Neuronal stem cell (in vitro differentiated cells): ENCODE results near the gene METAP1.

Experiments used
- DNase-seq: peaks from one replicate; pipeline ENCODE4 v3.0.0-alpha.2; 2013; ENCODE audit warnings: low spot score
- H2AFZ ChIP-seq: one replicate; pipeline ENCODE4 v1.6.1; 2013; ENCODE audit warnings: mild to moderate bottlenecking, low read length, inconsistent platforms
- H2AK5ac ChIP-seq: 2 replicates; pipeline ENCODE4 v1.6.1; 2013; ENCODE audit warnings: low read depth, mild to moderate bottlenecking, inconsistent platforms, low read length, moderate library complexity, mixed read lengths
- H2BK120ac ChIP-seq: 2 replicates; pipeline ENCODE4 v1.6.1; 2013; ENCODE audit warnings: low read depth, mild to moderate bottlenecking, inconsistent platforms, low read length, moderate library complexity, mixed read lengths
- H2BK12ac ChIP-seq: one replicate; pipeline ENCODE4 v1.6.1; 2013; ENCODE audit warnings: low read length, inconsistent platforms
- H2BK15ac ChIP-seq: 2 replicates; pipeline ENCODE4 v1.6.1; 2013; ENCODE audit warnings: mild to moderate bottlenecking, low read length, inconsistent platforms, mixed read lengths
- H2BK5ac ChIP-seq: one replicate; pipeline ENCODE4 v1.6.1; 2013; ENCODE audit warnings: inconsistent platforms, mild to moderate bottlenecking, low read length, moderate library complexity
- H3K14ac ChIP-seq: one replicate; pipeline ENCODE4 v1.6.1; 2013; ENCODE audit warnings: low read length, inconsistent platforms
- H3K18ac ChIP-seq: 2 replicates; pipeline ENCODE4 v1.6.1; 2013; ENCODE audit warnings: low read length, inconsistent platforms
- H3K23ac ChIP-seq: 2 replicates; pipeline ENCODE4 v1.6.1; 2013; ENCODE audit warnings: low read depth, mild to moderate bottlenecking, mixed read lengths, low read length, inconsistent platforms; ENCODE audit not compliant: poor library complexity
- H3K27ac ChIP-seq: replicated peaks from 3 replicates; pipeline ENCODE4 v1.5.1; 2013; ENCODE audit warnings: low read length, inconsistent platforms
- H3K27me3 ChIP-seq, 3 experiments: 2 replicates each; pipeline ENCODE4 v1.6.1; 2013; ENCODE audit warnings: low read length in 3 of 3, mild to moderate bottlenecking in 2 of 3, inconsistent platforms in 1 of 3, low read depth in 1 of 3, mixed read lengths in 1 of 3, moderate library complexity in 1 of 3; ENCODE audit not compliant: control insufficient read depth in 3 of 3, insufficient read depth in 3 of 3
- H3K36me3 ChIP-seq, 2 donors: replicated peaks in 1 of 2; 2 replicates each; pipeline ENCODE4 v1.6.1; 2013; ENCODE audit warnings: low read length in 2 of 2; ENCODE audit not compliant: control insufficient read depth in 2 of 2, insufficient read depth in 2 of 2
- H3K4ac ChIP-seq: 2 replicates; pipeline ENCODE4 v1.6.1; 2013; ENCODE audit warnings: inconsistent platforms, mild to moderate bottlenecking, low read length, moderate library complexity
- H3K4me1 ChIP-seq, 2 donors: 1 replicate in 1 of 2; 2 replicates in 1 of 2; pipeline ENCODE4 v1.6.1; 2013; ENCODE audit warnings: low read length in 2 of 2, low read depth in 1 of 2; ENCODE audit not compliant: control insufficient read depth in 2 of 2, insufficient read depth in 1 of 2
- H3K4me2 ChIP-seq: one replicate; pipeline ENCODE4 v1.6.1; 2013; ENCODE audit warnings: mild to moderate bottlenecking, low read length, inconsistent platforms; ENCODE audit not compliant: insufficient read depth, poor library complexity, severe bottlenecking
- H3K4me3 ChIP-seq, 2 donors: 2 replicates each; pipeline ENCODE4 v1.5.1; 2013; ENCODE audit warnings: low read length in 2 of 2, mild to moderate bottlenecking in 2 of 2, inconsistent platforms in 1 of 2, moderate library complexity in 1 of 2
- H3K79me1 ChIP-seq: one replicate; pipeline ENCODE4 v1.6.1; 2013; ENCODE audit warnings: low read depth, mild to moderate bottlenecking, inconsistent platforms, low read length, moderate library complexity
- H3K9ac ChIP-seq: one replicate; pipeline ENCODE4 v1.6.1; 2013; ENCODE audit warnings: mild to moderate bottlenecking, low read depth, low read length, inconsistent platforms; ENCODE audit not compliant: poor library complexity
- H3K9me3 ChIP-seq, 2 donors: replicated peaks in 1 of 2; 2 replicates each; pipeline versions ENCODE3 to v1.6.1; 2013; ENCODE audit warnings: low read length in 2 of 2, mild to moderate bottlenecking in 2 of 2, inconsistent platforms in 1 of 2, low read depth in 1 of 2, mixed read lengths in 1 of 2, moderate library complexity in 1 of 2; ENCODE audit not compliant: control insufficient read depth in 2 of 2, insufficient read depth in 1 of 2
- H4K8ac ChIP-seq: one replicate; pipeline ENCODE4 v1.6.1; 2013; ENCODE audit warnings: low read depth, mild to moderate bottlenecking, inconsistent platforms, low read length, moderate library complexity
- H4K91ac ChIP-seq: one replicate; pipeline ENCODE4 v1.6.1; 2013; ENCODE audit warnings: low read length, low read depth, mild to moderate bottlenecking, inconsistent platforms; ENCODE audit not compliant: poor library complexity
- WGBS, 2 donors: extraction: QIAGEN DNeasy Blood & Tissue Kit; methylation state at CpG; one replicate each; pipeline ENCODE4 v1.1.7; 2013; ENCODE audit warnings: missing lambda C conversion rate in 2 of 2, mixed read lengths in 1 of 2; ENCODE audit not compliant: insufficient read length in 2 of 2, insufficient replicate concordance in 1 of 2; ENCODE audit errors: extremely low coverage in 2 of 2; 5-methylcytosine and 5-hydroxymethylcytosine counted together

METAP1 gene

DNA sequence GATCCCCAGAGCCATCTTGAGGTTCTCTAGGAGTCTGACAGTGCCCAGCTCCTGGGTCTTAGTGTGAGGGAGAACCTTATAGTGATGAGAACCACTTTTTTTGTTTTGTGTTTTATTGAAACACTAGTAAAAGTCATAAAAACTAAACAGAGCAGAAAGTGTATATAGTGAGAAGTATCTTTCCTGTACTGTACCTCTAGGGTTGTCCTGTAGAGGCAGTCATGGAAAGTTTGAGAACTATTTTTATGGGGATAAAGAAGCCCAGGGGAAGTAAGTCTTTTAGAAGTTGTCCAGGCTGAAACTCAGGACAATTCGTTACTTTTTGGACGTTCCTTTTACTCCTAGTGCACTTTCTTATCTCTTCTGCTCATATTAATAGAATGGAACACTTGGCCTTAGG, 52.2 kb downstream of the METAP1 start:
- H3K4me2 ChIP-seq, result no peak overlapping the region
- no peaks in the 10 kb centered on the region for H3K4me1 ChIP-seq
- H3K23ac ChIP-seq, result no peak overlapping the region
- no peak overlapping the region for H3K9ac ChIP-seq
- H2BK5ac ChIP-seq, result no peak overlapping the region
- H3K14ac ChIP-seq, result no peak overlapping the region
- no peak overlapping the region for H2AK5ac ChIP-seq
- no peak overlapping the region for H2BK12ac ChIP-seq
- no peaks in the 10 kb centered on the region for H3K79me1 ChIP-seq
- H3K36me3 ChIP-seq, result peaks cover 19 to 91% of the 10 kb centered on the region in 2 donors
- no peak overlapping the region for H2BK15ac ChIP-seq
- DNase-seq, result no peak
- H2AFZ ChIP-seq, result no peak overlapping the region
- no peak overlapping the region for H4K8ac ChIP-seq
- H2BK120ac ChIP-seq, result no peak overlapping the region
- H4K91ac ChIP-seq, result no peak overlapping the region
- no peak overlapping the region for H3K27ac ChIP-seq
- H3K4me3 ChIP-seq, result no peak overlapping the region
- peaks cover 0 to 10% of the 10 kb centered on the region in 2 donors for H3K9me3 ChIP-seq
- WGBS, 2 donors, result no CpG with 5 or more reads among the region's 2 CpGs
- H3K18ac ChIP-seq, result no peak overlapping the region
- H3K4ac ChIP-seq, result no peak overlapping the region
- no peaks in the 10 kb centered on the region for H3K27me3 ChIP-seq

DNA sequence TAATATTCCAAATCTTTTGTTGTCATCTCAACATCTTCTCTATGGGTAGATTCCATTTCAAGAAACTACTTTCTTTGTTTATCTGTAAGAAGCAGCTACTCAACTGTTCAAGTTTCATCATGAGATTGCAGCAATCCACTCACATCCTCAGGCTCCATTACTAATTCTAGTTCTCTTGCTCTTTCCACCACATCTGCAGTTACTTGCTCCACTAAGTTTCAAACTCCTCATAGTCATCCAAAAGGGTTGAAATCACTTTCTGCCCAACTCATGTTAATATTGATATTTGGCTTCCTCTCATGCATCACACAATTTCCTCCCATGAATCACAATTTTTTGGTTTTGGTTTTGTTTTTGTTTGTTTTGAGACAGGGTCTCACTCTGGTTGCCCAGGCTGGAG, 57.4 kb downstream of the METAP1 start:
- Histone ChIP-seq H3K4ac (no peak overlapping the region), H3K36me3 (peaks cover 18 to 87% of the 10 kb centered on the region in 2 donors), H4K8ac (no peak overlapping the region), H3K27ac (no peak overlapping the region), H3K4me1 (peaks cover 0 to 4% of the 10 kb centered on the region in 2 donors), H4K91ac (no peak overlapping the region), H2BK15ac (no peak overlapping the region), H3K23ac (no peak overlapping the region), H2AFZ (no peak overlapping the region), H3K14ac (no peak overlapping the region), H3K9me3 (peaks cover 0 to 10% of the 10 kb centered on the region in 2 donors), H2AK5ac (no peak overlapping the region), H2BK12ac (no peak overlapping the region), H3K27me3 (no peaks in the 10 kb centered on the region), H2BK5ac (no peak overlapping the region), H2BK120ac (no peak overlapping the region), H3K18ac (no peak overlapping the region), H3K79me1 (no peaks in the 10 kb centered on the region), H3K9ac (no peak overlapping the region), H3K4me2 (no peak overlapping the region), H3K4me3 (no peak overlapping the region)
- no peak for DNase-seq

GRCh38 chr4:99054428-99054994, 59.0 kb downstream of the METAP1 start:
- Histone ChIP-seq H2BK15ac (no peak overlapping the region), H3K27ac (peak overlapping the region; percentile 9), H2BK120ac (no peak overlapping the region), H2BK5ac (no peak overlapping the region), H3K18ac (no peak overlapping the region), H4K8ac (no peak overlapping the region), H3K9me3 (peaks cover 0 to 10% of the 10 kb centered on the region in 2 donors), H2BK12ac (no peak overlapping the region), H2AK5ac (no peak overlapping the region), H3K27me3 (no peaks in the 10 kb centered on the region), H4K91ac (no peak overlapping the region), H3K14ac (no peak overlapping the region), H3K4me1 (peaks cover 0 to 4% of the 10 kb centered on the region in 2 donors), H3K23ac (no peak overlapping the region), H3K36me3 (peaks cover 18 to 87% of the 10 kb centered on the region in 2 donors), H2AFZ (no peak overlapping the region), H3K4ac (no peak overlapping the region), H3K9ac (no peak overlapping the region), H3K4me2 (no peak overlapping the region), H3K79me1 (no peaks in the 10 kb centered on the region), H3K4me3 (no peak overlapping the region)
- no CpG with 5 or more reads among the region's 3 CpGs for WGBS, 2 donors
- DNase-seq, result no peak

DNA sequence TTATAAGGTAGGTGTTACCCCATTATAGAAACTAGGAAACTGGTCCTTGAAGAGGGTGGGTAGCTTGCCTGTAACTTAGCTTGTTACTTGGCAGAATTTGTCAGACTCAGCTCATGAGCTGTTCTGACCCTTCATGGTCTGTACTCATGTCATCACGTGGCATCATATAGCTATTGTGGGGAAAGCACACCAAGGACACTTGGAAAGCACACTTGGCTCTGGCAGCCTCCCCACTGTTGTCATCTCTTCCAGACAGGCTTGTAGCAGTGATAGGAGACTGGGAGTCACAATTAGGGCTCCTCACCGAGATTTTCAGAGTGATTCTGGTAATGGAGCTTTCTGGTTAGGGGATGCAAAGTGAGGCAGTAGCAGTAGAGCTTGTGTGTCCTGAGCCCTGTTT, 62.7 kb downstream of the METAP1 start:
- Histone ChIP-seq H3K27me3 (no peaks in the 10 kb centered on the region), H3K79me1 (no peaks in the 10 kb centered on the region)
- no peak for DNase-seq

More for the DNA sequence above, 62.7 kb downstream of the METAP1 start:
- Histone ChIP-seq H2BK5ac (no peak overlapping the region), H2BK15ac (no peak overlapping the region), H4K91ac (no peak overlapping the region), H3K4me1 (peaks cover 0 to 4% of the 10 kb centered on the region in 2 donors), H2BK120ac (no peak overlapping the region), H3K18ac (no peak overlapping the region), H3K23ac (no peak overlapping the region), H2BK12ac (no peak overlapping the region), H3K27ac (no peak overlapping the region), H3K4ac (no peak overlapping the region), H2AK5ac (no peak overlapping the region), H3K4me2 (no peak overlapping the region), H2AFZ (no peak overlapping the region), H4K8ac (no peak overlapping the region), H3K36me3 (peaks cover 10 to 87% of the 10 kb centered on the region in 2 donors), H3K9me3 (no peaks in the 10 kb centered on the region), H3K9ac (no peak overlapping the region), H3K4me3 (no peak overlapping the region), H3K14ac (no peak overlapping the region)
- no CpG with 5 or more reads among the region's 2 CpGs for WGBS, 2 donors
